B cell (primary cell): ENCODE results near the gene C1orf174.

ENCODE experiments used
- EZH2 ChIP-seq: IDR thresholded peaks from 2 replicates; pipeline ENCODE4 v1.6.1; 2012; ENCODE audit warnings: borderline replicate concordance, low read depth, mild to moderate bottlenecking, moderate library complexity, low read length; ENCODE audit not compliant: insufficient read depth, poor library complexity, severe bottlenecking
- TF ChIP-seq, protein P1 (sequence below): fragments of 200-600 bp; IDR thresholded peaks from one replicate; pipeline ENCODE4 v1.8.0; 2022; ENCODE audit warnings: antibody characterized with exemption, mild to moderate bottlenecking

DNA sequence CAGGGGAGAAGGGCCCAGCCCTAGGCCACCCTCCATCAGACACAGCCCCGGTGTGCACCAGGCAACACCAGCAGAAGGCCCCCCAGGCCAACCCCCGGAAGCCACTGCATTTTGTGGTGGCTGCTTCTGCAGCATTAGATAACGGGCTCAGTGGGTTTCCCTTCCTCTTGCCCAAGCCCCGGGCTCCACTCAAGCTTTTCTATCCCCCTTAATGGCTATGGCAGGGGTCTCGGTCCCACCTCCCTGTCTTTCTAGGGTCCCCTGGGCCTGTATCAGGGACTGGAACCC lies 18.9 kb downstream of the C1orf174 start:
- TF ChIP-seq, protein P1, sequence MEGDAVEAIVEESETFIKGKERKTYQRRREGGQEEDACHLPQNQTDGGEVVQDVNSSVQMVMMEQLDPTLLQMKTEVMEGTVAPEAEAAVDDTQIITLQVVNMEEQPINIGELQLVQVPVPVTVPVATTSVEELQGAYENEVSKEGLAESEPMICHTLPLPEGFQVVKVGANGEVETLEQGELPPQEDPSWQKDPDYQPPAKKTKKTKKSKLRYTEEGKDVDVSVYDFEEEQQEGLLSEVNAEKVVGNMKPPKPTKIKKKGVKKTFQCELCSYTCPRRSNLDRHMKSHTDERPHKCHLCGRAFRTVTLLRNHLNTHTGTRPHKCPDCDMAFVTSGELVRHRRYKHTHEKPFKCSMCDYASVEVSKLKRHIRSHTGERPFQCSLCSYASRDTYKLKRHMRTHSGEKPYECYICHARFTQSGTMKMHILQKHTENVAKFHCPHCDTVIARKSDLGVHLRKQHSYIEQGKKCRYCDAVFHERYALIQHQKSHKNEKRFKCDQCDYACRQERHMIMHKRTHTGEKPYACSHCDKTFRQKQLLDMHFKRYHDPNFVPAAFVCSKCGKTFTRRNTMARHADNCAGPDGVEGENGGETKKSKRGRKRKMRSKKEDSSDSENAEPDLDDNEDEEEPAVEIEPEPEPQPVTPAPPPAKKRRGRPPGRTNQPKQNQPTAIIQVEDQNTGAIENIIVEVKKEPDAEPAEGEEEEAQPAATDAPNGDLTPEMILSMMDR: no peak
- TF ChIP-seq EZH2: no peak
